HG02588 (cell line): ENCODE data around the gene FUT2.

Source experiments
- ATAC-seq: cut with Tn5 transposase; IDR thresholded peaks from one replicate; pipeline ENCODE4 v1.9.1; 2021; ENCODE audit warnings: mild to moderate bottlenecking, moderate library complexity; ENCODE audit not compliant: unreplicated experiment

FUT2 gene

DNA sequence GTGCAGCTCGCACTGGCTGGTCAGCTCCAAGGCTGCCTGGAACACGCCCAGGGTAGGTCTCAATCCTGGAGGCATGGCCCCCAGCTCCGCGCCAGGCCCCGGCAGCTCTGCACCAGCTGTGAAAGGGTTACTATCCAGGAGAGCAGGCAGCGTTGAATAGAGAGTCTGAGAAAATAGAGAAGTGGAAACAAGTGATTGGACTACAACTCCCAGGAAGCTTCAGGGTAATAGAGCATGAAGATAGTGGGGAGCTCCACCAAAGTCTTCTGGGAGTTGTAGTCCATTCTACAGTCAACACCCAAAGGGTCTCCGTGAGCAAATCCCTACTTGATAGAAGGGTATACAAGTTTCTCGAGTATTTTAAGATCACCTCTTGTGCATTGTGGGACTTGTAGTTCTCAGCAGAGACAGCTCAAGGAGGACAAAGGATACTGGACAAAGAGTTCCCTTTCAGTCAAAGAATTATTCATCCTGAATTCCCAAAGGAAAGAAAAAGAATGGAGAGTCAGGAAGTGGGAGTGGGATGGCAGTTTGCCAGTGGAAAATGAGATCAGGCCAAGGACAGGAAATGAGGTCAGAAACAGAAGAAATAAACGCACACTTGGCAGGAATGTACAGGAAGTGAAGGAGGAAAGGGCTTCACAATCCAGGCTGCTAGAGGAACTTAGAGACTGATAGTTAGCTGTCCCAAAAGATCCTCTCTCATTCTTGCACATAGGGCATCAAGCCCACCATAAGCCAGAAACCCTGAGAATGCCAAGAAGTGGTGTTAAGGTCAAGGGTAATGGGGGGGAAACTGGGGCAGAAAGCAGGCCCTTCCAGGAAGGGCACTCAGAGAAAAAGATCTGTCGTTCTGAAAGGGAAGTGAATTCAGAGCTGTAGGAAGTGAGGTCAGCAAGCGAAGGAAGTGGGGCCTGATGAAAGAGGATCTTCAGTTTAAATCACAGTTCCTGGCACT is 29.3 kb downstream of the FUT2 start:
- no peak for ATAC-seq

DNA sequence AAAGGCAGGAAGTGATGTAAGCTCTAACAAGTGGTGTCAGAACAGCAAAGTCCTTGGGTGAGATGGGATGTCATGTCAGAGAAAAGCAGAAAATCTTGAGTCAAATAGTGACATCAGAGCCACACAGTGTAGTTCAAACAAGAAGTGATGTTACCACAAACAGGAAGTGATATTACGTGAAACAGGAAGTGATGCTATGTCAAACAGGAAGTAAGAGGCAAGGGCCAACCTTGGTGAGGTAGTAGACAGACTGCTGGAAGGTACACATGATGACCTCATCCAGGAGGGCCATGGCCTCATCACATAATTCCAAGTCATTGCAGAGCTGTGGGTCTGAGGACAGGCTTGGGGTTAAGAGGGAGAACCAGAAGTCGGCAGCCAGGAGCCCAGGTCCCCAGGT is 30.8 kb downstream of the FUT2 start:
- ATAC-seq, result no peak

DNA sequence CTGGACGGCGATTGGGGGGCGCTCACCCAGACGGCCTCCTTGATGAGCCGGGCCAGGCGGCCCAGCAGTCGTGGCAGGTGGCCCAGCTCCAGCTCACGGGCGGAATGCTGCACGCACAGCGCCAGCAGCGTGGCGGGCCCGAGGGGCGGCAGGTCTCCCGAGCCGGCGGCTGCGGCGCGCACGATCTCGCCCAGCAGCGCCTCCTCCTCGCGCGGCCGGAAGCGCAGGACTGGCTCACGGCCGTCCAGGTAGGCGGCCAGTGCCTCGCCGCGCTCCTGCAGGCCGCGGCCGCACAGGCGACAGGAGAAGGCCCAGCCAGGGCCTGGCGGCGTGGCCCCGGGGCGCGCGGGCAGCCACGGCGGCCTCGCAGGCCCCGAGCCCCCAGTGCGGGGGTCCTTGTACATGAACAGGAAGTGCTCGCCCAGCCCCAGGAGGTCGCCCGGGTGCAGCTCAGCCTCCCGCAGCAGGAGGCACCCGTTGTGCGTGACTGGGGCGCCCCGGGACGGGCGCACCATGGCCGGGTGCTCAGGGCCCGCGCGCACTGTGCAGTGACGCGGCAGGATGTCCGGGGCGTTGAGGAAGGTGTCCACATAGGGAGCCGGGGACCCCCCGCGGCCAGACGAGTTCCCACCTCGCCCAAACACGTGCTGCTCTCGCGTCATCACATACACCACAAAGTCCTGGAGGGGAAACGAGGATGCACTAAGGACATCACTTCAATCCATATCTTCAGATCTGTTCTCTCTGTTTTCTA is 33.3 kb downstream of the FUT2 start:
- ATAC-seq, result no peak

DNA sequence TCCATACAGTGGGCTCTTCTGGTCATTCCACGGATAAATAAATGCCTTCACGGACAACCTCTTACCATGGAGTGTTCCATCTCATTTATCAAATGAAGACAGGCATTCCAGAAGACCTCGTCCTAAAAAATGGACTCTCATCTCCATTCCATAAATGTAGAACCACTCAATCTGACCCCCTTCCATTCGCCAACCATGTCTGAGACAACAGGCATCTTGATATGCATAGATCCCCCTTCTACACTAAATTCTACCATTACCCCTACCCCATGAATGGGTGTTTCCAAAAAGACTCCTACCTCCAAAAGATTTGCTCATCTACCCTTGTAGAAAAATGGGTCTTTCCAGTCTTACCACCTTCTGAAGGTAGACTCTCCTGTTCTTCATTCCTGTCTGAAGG is 35.7 kb downstream of the FUT2 start:
- ATAC-seq, result no peak

DNA sequence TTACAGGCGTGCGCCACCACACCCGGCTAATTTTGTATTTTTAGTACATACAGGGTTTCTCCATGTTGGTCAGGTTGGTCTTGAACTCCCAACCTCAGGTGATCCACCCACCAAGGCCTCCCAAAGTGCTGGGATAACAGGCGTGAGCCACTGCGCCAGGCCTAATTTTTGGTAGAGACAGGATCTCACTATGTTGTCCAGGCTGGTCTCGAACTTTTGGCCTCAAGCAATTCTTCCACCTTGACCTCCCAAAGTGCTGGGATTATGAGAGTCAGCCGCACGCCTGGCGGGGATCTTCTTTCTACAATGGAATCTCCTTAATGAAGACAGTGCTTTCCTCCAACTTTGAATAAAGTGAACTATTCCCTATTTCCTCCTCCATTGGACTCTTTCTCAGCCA is 38.9 kb downstream of the FUT2 start:
- ATAC-seq, result no peak

DNA sequence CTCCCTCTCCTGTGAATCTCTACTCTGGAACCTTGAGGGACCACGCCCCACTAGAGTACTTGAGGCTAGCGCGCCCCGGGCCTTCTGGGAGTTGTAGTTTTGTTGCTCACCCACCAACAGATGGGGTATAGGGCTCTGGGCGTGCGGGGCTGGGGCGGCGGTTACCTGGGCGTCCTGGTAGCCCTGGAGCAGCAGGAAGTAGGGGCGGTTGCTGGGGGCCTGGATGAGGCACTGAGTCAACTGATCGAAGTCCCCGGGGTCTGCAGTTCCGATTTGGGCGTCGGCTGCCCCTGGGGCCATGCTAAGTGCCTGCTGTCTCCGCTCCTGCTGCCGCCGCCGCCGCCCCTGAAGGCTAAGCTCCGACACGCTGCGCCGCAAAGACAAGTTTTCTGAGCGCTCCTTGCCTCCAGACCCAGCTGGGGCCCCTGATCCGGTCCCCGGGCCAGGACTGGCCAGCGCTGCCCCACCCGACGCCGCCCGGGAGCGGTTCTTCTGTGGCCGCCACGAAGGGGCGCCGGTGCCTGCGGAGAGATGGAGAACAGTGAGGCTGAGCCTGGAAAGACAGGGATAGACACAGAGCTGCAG is 39.4 kb downstream of the FUT2 start:
- no peak for ATAC-seq

DNA sequence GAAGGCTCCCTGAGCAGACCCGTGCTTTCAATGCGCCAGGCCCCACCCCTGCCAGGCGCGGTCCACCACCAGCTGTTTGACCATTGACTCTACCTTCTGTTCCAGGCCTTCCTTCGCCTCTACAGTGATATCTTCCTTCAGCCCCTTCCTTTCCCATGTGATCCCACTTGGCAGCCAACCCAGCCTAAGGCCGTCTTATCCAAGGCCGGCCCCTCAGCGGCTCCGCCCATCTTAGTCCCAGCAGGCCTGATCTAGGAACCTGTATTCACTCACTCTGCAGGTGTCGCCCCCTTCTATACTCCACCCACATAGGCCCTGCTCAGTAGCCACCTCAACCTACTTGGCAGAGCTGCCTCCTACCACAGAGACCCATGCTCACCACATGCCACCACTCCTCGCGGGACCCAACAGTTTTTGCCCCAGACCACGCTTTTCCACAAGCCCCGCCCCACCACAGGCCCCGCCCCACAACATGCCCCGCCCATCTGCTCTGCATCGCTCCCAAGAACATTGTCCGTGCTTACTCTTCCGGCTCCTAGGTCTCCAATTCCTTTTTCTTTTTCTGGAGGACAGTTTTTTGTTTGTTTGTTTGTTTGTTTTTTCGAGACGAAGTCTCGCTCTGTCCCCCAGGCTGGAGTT is 41.7 kb downstream of the FUT2 start:
- no peak for ATAC-seq

DNA sequence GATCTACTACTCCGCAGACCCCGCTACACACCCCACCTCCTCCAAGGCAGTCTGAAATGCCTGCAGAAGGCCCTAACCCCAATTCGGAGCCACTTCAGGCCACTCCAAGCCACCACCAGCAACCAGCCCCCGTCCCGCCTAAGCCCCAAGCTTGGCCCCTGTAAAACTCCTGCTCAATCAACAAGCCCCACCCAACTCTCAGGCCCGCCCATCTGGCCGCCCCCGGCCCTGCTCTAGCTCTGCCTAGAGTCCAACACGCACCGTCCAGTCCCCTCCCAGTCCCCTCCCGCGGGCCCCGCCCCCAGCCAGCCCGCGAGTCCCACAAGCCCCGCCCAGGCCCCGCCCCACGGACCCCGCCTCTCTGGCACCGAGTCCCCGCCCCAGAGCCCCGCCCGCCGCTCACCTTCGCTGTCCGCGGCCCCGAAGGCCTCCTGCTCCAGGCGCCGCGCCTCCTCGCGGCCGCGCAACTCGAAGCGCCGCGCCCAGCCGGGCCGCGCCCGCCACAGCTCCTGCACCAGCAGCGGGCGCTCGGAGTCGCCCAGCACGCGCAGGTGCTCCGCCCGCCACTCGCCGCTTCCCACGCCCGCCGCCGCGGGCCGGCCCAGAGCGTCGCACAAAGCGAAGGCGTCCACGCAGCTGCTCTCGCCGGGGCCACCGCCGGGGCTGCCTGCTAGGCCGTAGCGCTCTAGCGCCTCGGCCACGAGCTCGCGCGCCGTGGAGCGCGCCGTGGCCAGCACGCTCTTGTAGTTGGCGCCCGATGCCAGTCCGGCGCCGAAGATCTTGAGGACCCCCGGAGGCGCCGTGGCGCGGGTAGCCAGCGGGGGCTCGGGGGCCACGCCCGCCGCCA is 43.0 kb downstream of the FUT2 start:
- peak; percentile 70 for ATAC-seq

DNA sequence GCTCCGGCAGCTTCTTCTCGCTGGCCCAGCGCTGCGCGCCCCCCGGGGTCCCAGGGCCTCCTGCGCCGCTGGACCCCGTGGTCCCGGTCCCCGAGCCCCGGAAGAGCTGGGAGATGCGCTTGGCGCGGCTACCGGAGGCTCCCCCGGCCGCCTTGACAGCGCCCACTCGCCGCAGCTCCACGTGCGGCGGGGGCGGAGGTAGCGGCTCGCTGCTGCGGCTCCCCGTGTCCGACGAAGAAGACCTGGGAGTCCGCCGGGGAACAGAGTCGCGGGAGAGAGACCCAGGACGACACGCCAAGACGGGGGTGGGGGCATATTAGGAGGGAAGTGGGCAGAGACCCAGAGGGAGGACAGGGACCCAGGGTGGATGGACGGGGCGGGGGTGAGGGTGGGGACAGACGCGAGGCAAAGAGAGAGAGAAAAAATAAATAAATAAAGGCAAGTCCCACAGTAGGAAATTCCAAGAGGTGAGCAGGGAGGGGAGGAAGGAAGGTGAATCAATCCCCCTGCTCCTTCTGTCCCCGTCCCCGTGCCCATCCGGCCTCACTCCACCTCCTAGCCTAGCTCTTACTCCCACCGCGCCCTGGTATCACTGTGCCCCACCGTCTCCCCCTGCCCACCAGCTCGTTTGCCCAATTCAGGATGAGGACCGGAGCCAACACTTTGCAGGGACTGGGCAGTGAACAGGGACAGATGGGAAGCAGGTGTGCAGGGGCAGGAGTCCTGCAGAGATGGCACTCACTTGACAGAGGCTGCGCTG is 43.8 kb downstream of the FUT2 start:
- ATAC-seq, result no peak

DNA sequence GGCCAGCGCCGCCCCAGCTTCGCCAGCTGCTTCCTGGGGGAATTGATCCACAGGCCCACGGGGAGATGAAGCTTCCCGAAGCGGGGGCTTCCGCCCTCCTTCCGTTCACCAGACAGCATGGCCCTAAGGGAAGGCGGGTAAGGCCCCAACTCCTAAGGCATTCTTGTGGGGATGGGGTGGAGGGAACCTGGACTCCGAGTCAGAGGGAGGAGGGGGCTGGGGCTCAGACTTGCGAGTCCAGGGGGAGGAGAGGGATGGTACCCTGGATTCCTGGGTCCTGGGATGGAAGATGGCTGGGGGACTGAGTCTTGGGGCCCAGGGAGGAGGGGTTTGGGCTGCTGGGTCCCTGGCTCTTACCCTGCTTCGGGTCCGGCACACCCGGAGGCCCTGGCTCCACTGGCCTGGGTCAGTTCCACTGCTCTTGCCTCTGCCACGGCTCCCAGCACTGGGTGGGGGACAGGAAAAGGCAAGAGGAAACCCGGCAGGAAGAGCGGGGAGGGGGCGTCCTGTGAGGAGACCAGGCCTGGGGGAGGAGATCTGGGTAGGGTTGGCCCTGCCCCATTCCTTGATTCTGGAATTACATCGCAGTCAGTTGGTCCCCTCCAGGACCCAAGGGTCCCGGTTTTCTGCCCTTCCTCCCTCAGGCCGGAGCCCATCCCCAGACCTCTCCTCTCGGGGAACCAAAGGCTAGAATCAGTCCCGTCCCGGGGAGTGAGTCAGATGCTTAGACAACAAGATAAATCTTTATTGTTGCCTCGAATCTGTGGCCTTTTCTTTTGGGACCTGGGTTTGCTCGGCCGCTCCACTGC is 44.6 kb downstream of the FUT2 start, which contains the start of gene RASIP1:
TSS of gene RASIP1 (minus strand) at position 447 of the 809 bp plus-strand sequence. CDS start at position 119, 328 bp downstream.
- no peak for ATAC-seq

DNA sequence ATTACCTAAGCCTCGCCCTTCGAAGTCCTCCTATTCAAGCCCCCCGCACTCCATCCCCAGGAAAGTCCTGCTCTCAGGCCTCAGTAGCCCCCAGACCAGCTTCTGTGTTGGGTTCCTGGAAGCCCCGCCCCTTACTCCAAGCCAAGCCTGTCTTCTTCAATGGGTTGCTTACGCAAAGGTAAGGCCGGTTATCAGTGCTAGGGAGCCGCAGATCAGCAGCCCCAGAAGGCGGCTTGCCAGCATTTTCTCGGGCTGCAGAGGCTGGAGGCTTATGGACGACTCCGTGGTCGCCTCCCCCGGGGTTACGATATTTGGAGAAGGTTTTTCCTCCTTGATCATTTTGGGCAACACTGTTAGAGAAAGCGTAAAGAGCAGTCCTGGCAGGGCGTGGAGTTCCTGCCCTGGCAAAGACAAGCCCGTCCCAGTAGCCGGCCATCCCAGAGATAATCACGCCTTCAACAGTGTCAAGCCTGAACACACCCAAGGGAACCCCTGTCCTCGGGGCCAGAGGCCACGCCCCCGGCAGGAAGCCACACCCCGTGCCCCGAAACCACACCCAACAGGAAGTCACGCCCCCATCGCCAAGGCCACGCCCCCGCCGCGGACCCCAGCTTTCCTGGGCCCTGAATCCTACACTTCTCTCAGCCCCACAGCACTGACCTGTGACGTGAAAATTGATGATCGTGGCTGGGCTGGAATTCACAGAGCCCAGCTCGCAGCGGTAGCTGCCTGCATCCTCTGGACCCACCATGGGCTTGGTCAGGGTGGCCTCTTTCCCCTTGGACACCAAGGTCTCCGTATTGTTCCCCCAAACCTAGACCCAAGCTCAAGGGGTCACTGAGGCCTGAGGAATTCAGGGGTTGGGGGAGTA is 45.6 kb downstream of the FUT2 start:
- ATAC-seq, result no peak

DNA sequence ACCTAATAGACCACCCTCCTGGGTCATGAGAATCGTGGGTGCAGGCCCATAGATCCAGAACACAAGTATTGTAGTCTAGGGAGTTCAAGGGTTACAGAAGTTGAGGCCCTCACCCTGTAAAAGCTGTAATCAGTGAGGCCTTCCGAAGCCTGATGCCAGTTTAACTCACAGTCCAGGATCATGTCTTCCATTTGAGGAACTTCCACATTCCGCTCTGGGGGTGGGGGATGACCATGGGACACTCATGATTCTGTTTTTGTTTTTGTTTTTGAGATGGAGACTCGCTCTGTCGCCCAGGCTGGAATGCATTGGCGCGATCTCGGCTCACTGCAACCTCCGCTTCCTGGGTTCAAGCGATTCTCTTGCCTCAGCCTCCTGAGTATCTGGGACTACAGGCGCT is 46.3 kb downstream of the FUT2 start:
- no peak for ATAC-seq

DNA sequence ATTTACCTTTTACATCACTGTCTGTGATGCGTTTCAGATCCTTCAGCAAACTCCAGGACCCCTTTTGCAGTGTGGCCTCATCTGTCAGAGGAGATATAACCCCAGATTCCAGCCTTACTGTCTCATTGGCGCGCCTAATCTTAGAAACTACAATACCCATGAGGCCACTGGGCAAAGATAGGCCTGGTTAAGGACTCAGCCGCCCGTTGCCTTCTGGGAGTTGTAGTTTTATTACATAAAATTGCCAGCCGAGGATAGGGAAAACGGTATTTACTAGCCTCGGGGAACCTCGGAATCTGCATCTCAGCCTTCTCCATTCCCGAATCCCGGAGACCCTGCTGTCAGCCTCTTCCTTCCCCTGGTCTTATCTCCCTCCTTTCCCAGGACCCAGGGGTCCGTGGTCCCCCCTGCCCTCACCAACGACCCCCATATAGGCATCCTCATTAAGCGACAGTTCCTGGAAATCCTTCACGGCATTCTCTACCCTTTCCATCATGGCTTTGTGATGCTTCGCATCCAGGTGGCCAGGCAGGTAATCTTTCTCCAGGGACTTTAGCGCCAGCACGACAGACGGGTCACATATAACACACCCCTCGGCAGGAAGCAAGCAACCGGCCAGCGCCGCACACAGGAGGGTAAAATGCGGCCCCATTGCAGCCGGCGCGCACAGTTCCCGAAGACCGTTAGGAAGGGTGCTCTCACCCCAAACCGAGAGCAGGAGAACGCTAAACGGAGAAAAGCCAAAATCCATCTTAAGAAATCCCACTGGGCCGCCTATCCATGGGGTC is 49.6 kb downstream of the FUT2 start:
- no peak for ATAC-seq

DNA sequence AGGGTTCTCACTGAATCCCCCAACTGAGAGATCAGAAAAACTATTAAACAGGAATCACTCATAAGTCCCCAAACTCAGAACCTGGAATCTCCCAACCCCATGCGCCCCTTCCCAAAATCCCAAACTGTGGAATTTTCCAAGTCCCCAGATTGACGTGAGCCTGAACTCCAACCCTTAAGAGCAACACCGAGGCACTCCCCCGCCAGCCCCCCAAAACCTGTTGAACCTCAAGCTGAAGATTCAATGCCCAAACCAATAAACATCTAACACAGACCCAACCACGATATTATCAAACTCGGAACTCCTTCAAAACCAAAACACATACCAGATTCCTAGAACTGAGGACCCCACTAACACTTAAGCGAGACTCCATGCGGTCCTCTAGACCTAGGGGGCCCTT is 50.3 kb downstream of the FUT2 start:
- ATAC-seq, result no peak

DNA sequence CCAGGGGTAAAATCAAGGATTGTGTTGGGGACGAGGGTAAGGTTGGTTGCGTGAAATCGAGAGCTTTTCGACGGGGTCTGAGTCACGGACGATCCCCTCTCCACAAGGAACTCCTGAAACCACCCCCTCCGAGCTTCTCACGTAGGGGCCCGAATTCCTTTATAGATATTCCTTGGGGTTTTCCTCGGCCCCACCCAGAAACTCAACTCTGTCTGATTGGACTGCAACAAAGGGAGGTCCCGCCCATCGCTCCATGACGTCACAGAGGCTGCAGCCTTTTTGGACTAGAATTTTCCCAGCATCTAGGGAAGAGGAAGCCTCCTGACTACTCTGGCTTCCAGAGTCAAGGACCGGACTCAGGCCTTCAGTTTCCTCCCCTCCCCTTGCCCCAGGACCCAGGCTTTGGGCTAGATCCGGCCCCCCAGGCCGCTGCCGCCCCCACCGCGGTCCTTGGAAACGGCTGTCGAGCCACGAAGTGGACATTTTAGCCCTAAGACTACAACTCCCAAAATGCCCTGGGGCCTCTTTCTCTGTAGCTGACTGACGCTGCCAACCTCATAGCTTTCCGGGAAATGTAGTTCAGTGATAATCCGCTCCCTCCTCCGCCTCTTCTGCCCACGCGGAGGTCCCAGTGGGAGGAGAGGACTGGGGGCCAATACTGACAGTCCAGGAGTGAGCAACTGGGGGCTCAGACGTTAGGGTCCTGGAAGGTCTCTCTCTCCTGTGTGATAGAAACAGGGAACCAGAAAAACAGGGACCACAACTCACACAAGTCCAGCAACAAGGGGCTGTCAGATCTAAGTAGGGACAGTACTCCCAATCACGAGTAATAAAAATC is 51.2 kb downstream of the FUT2 start, which contains the start of gene IZUMO1:
TSS of gene IZUMO1 (minus strand) at position 172 of the 838 bp plus-strand sequence. CDS start 1,050 bp downstream, outside the sequence.
- ATAC-seq, result no peak
